Activated T-cell treated with anti-CD3 and anti-CD28 coated beads for 4 hours (primary cell): ENCODE data around the gene ATRX.

ENCODE experiments used
- DNase-seq: peaks from one replicate; pipeline ENCODE4 v3.0.0-alpha.2; 2020

Gene ATRX

GRCh38 chrX:77484045-77484444 lies 302.0 kb downstream of the ATRX start:
- DNase-seq, result no peak

- no peak for DNase-seq
These were observed 330.6 kb downstream of the ATRX start for GRCh38 chrX:77455437-77455836.
